T1000 (cell line): ENCODE measurements around the gene PPP2R5D.

Experiments used
- DNase-seq: peaks from one replicate; lab custom pipeline; 2025; ENCODE audit warnings: mixed read lengths; lab: John Stamatoyannopoulos, UW

The PPP2R5D gene

DNA sequence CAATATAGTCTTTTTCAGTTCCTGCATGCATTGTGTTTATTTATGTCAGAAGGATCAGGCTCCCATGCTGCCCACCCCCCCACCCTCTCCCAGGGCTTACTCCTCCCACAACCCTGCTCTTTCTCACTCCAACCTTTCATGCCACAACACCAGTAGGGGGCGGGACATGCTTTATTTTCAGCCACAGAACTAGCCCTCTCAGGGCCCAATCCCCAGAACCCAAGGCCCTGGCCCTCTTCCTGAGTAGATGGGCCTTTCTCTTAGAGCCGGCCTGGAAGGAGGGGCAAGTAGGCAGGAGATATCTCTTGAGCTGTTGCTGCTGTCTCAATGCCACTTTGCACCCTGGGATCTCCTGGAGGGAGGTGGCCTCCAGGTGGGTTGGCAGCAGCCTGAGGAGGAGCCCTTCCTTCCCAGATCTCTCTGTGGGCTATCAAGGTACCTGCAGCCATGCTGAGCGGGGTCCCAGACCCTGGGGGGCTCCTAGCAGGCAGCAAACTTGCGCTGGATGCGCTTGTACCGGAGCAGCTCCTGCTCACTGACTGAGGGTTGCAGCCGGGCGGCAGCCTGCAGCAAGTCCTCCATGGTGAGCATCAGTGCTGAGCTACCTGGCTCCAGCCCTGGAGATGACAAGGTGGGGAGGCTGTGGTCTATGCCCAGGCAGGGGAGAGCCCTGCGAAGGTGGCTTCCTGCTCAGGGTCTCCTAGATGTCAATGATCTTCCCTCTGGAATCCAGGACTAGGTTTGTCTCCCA lies 20.3 kb upstream of the PPP2R5D start:
- DNase-seq = no peak

DNA sequence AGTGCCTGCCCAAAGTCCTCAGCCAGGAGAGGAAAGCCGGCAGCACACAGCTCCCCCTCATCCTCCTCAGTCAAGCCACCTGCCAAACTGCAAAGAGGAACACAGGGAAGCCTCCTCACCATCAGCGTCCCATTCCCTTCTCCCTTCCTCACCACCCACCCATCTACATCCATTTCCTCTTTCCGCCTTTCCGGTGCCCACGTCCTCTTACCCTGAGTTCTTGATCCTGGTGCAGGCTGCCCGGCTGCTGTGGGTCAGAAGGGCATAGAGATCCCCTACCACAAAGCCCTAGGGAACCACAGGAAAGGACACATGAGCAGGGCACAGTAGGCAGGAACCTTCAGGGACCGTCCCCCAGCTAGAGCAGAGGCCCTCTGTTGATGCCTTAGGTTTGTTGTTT lies 17.8 kb upstream of the PPP2R5D start:
- DNase-seq = no peak

DNA sequence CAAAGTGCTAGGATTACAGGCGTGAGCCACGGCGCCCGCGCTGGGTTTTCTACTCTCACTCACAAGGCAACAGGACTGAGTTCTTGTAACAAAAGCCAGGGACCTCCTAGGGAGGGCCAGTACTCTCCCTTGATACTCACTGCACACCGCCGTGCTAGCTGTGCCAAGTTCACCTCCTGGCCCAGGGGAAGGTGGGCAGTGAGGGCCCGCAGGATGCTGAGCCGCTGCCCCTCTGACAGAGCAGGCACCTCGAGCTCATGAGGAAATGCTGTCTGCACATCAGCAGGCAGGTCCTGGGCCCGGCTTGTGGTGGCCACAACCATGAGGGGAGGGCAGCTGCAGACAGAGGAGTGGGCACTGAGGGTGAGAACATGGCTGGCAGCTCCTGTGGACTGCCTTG lies 17.1 kb upstream of the PPP2R5D start:
- no peak for DNase-seq

DNA sequence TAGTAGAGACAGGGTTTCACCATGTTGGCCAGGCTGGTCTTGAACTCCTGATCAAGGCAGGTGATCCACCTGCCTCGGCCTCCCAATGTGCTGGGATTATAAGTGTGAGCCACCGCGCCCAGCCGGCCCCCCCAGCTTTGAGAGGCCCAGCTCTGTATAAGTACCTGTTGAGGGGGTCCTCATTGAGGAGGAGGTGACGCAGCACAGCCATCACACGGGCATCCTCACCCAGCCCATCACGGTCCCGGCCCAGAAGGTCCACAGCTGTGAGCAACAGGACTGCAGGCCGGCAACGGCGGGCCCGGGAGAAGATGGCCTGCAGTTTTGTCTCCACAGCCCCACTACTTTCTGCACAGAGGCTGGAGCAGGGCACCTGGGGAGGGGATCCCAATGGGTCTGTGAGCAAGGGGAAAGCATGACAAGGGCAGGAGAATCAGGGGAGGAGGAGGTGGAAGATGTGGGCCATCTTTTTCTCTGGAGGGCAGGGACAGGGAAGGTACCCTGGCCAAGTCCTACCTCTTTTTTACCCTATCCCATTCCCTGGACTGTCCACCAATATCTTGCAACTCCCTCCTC lies 16.2 kb upstream of the PPP2R5D start:
- DNase-seq = no peak

DNA sequence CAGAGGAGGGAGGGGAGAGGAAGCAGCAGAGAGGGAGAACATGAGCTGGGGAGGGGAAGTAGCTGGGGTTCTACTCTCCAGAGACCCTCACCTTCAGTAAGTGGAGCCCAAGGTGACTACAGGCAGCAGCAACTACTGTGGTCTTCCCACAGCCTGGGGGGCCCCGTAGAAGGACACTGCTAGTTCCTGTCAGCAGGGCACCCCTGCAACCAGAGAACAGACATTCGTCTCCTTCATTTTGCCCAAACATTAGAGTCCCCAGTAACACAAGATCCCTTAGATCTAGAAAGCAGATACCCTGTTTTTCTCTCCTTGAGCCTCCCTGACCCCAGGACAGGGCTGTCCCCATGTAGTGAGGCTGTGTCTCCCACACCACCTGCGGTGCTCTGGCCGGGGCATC lies 15.6 kb upstream of the PPP2R5D start:
- DNase-seq = no peak

DNA sequence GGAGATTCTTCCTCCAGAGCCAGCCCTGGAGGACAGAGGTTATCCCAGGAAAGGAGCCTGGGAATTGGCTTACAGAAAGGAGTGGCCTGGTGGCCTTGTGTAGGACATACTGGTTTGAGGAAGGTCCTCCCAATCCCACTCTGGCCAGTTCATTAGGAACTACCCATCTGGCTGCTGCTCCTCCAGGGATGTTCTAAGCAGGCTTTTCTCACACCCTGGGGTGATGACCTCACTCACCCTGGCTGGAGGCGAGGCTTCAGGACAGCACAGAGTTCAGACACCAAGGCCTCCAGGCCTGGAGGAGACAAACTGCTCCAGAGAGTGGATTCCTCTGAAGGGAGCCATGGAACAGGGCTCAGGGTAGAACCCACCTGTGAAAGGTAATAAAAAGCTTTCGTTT lies 14.9 kb upstream of the PPP2R5D start:
- no peak for DNase-seq

DNA sequence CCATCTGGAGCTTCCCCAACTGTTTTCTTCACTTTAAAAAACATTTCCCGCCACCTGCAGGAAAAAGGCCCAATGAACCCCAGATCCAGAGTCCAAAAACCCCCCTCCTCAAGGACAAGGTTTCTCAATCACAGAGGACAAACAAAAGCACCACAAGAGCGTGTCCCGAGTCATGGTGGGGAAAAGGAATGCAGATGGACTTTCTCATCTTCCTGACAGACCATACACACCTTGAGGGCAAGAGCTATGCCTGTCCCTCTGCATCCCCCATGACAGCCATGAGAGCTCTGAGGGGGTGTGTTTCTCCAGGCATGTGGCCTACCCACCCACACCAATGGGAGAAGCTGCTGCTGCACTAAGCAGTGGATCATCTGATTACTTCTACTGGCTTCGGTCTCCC lies 14.4 kb upstream of the PPP2R5D start:
- no peak for DNase-seq

DNA sequence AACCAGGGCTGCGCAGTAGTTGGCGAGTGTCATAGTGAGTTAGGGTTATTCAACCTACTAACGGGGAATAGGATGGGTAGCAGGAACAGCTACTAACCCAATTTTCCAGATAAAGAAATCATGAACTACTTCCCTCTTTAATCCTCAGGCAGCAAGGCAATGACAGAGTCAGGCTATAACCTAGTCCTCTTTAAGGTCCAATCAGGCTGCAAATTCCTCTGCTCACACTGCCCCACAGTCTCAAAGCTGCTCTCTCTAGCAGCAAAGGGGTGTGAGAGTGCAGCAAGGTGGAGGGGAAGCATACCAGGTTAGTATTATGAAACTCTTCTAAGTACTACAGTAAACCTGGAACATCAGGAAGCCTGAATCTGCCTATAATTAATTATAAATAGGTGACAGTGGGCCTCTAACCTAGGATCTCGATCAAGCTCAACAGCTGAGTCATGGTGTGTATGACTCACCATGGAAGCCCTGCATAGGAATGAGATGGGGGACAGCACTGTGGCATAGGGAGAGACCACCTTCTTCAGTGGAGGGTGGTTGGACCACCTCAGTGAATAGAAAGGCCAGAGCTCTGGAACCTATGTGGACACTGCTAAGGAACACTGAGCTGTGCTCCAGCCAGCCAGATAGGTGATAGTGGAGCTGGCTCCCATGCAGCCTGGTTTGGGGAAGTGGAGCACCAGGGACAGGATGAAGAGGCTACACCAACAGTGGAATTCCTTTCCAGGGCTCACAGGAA lies 13.3 kb upstream of the PPP2R5D start:
- no peak for DNase-seq

DNA sequence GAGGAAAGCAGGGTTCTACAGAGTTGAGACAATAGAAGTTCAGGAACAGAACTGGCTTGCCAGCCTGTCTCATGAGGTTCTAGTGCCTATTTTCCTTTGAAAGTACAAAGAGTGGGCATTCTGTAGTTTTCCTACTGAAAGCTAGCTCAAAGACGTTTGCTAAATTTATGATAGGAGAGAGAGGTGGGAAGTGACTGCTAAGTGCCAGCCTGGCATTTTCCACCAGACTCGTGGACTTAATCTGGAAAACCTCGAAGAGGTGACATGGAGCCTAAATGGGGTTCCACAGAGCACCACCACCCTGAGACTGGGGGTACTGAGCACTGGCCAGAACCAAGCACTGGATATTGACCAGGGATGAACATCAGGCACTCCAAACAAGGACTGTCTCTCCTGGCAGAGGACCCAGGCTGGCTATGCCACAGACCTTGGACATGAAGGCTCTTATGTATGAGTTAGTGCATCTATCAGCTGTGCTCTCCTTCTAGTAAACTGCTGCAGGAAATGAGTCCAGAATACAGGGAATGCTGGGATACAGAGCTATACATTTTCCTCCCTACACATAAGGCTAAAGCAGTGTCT lies 12.5 kb upstream of the PPP2R5D start:
- no peak for DNase-seq

DNA sequence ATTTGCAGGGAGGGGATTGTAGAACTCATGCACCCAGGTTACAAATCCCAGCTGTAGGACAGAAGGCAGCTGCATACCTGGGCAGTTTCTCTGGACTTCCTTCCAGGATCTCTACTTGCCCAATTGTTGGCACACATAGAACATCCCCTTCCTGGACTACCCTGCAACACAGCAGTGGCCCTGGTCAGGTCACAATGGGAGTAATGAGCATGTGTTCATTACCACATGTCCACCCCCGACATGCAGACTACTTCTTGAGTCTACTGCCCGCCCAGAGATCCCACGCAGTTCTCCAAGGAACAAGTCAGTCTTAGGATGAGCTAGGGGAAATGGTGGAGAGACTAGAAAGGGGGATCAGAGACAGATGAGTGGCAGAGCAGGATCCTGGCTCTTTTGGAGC lies 10.4 kb upstream of the PPP2R5D start:
- no peak for DNase-seq

DNA sequence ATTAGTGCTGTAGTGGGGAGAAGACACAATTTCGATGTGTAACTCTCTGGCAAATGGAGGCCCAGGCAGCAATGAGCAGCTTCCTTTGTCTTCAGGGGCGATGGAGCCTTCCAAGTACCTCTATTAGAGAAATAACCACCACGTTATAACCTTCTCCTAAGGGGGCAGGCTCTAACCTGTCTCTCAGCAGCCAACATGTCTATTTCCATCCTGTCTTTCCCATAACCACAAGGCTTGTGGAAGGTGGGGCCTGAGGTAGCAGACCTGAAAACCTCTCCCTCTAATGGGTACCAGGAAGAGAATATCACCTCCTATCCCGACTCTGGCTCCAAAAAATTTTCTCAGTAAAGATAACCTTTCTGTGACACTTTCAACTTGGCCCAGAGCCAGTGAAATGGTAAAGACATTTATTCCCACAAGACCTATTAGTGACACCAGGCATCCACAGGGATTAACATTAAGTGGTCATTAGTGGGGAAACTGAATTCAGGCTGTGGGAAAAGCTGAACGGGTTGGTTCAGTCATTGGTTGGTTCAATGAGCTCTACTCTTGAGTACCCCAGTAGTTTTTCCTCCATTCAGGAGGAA lies 9.4 kb upstream of the PPP2R5D start:
- DNase-seq = no peak

DNA sequence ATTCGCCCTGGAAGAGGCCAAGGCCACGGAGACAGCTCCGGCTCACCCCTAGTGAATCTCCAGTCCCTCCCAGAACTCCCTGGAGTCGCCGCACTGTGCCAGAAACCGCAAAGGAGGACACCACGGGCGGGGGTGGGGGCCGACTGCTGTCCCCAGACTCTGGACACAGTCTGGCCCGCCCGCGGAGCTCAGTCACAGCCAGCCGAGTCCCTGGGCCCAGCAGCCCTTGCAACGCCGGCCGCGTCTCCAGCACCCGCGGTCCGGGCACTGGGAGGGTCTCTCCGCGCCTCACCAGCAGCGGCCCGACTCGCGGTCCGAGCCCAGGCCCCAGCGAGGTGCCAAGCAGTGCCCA lies 5.9 kb upstream of the PPP2R5D start:
- peak; percentile 26 for DNase-seq

DNA sequence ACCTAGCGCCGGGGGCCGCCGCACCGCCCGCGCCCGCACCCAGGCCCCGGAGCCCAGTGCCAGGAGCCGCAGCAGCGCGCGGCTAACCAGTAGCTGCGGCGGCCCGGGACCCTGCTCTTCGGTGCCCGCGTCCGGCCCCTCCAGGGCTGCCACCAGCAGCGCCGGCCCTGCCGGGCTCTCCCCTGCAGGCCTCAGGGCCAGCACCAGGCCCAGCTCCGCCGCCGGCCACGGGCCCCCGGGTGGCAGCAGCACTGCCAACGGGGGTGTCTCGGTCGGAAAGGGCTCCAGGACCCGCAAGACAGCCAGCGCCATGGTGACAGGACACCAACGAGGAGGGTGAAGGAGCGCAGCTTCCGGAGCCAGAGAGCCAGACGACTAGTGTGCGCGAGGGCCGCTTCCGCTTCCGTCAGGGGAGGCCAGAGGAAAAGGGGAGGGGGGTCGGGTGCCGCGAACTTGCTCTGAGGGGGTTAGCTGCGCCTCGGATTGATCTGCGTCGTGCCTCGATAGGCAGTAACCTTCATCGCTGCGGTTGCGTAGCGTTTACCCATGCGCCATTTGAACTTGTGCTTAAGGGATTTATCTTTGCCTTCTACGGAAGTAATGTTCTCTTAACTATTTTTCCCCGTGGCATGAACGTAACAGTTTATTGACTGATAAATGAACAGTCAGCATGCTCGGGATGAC lies 5.4 kb upstream of the PPP2R5D start, which contains the start of gene PEX6:
PEX6 (minus strand) TSS at position 343 of the 684 bp plus-strand sequence; CDS start at position 312, 31 bp downstream.
- DNase-seq = peak; percentile 69

DNA sequence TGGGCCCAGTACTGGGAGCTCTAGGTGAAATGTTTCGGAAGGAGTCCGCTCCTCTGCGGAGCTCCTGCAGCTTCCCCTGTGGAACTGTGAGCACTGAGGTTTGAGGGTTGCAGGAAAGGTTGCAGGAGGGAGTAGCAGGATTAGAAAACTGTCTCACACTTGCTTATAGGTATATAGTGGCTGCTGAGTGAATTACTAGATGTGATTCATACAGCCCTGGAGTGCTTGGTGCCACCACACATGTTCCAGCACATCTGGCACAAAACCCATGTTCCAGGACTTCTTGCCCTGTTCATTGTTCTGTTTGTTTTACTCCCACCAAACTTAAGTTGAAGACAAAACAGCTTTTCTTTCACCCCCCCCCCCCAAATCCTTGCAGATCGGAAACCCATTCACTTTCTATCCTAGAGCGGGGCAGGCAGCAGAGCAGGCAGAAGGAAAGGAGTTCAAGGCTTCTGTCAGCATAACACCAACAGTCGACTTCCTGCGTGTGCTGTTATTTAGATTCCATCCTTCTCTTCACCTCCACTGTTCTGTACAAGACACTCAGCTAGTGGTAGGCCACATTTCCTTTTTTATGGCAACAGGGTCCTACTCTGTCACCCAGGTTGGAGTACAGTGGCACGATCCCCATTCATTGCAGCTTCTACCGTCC lies 4.7 kb upstream of the PPP2R5D start:
- DNase-seq = no peak

DNA sequence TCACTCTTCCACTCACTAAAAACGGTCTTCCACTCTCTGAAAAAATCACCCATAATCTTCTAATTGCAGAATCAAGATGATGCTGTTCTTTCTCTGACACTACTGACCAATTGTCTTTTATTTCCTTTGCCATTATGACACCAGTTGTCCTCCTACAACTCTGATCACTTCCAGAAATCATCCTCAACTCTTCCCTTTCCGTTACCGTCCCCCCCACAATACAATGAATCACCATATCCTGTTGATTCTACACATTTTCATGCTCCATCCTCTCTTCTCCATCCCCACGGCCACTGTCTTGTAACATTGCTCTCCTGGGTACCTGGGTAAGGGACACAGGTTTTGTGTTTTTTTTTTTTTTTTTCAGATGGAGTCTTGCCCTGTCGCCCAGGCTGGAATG lies 2.5 kb upstream of the PPP2R5D start:
- no peak for DNase-seq

DNA sequence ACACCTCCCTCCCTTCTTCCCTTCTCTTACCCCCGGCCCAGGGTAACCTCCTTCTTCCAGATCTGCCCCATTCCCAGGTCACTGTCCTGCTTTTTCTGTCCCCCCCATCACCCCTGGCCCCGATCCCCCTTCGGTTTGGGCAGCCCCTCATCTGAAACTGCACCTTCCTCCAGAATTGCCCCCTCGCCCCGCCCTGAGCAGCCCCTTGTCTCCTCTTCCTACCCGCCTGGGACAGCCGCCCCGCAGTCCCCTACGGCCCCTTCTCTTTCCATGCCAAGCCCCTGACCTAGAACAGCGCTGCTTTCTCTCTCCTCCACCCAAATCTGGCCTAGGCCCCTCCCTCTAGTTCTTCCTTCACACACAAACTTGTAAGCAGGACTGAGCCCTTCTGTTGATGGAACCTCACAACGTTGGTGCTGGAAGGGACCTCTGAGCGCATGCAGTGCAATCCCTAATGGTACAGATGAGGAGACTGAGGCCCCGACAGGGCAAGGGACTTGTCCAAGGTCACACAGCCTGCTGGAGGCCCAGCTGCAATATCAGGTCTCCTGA lies 630 bp downstream of the PPP2R5D start:
- no peak for DNase-seq

DNA sequence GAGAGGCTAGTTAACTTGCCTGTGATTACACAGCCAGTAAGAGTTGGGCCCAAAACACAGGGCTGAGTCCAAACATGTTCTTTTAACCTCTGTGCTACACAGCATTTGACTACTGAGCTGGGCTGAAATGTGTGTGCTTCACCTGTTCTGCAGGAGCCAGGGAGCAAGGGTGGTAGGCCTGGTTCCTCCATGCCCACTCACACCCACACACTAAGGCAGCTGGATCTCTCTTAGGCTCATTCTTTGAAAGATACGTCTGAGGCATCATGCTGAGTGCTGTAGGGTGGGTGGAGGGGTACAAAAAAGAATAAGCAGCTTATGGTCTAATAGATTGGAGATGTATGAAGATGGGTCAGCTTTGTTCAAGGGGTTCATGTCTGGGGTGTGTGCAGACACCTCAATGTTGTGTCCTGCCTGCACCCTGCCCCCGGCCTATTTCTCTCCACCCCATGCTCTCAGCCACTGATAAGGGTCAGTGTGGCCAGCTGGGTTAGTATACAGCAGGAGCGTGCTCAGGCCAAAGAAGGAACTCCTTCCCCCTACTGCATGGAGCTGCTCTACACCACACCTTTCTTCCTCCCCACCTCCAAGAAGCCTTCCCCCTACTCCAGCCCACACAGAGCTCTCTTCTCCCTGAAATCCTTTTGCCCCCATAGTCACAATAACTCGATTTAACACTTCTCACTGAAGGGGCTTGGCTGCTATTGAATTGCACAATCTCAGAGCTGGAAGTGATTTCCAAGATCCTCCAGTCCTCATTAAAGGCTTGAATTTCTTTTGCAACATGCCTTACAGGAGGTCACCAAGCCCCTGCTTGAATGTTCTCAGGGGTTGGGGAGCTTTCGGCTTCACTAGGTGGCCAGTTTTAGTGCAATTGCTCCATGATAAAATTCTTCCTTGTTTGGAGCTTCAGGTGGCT lies 3.4 kb downstream of the PPP2R5D start:
- no peak for DNase-seq

DNA sequence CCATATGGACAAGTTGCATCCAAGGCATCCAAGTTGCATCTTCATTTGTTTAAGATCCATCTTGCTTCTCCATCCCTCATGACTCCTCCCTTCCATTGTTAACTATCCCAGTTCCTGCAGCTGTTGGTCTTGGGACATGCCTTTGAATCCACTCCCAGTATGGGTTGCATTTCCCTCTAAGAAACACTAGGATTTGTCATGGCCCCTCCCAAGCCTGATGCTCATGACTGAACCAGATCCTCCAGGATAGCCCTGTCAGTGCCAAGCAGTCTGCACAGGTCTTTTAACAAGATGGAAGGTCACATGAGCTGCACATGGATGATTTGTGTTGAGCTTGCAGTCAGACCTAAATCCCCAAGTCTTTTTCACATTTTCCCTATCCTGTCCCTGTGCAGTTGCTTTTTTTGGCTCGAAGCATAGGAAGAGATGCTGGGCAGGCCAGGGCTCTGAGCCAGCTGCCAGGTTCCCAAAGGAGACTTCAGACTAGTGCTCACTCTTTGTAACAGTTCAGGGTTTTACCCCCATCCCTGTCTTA lies 4.2 kb downstream of the PPP2R5D start:
- DNase-seq = no peak

DNA sequence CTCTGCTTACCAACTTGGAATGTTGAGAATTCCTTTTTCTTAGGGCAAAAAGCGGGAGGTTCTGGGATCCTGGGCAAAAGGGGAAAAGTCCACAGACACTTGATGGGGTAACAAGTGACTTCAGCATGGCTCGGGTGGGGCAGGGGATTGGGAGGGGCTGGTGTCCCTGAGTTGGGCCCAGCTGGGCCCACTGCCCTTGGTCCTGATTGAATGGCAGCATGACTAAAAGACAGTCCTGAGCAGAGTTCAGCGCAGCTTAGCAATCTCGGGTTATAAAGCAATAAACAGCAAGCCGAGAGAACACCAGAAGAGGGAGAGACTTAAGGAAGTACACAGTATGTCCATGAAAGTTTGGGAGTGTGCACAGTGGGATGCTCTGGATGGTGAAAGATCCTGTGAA lies 5.6 kb downstream of the PPP2R5D start:
- DNase-seq = no peak

DNA sequence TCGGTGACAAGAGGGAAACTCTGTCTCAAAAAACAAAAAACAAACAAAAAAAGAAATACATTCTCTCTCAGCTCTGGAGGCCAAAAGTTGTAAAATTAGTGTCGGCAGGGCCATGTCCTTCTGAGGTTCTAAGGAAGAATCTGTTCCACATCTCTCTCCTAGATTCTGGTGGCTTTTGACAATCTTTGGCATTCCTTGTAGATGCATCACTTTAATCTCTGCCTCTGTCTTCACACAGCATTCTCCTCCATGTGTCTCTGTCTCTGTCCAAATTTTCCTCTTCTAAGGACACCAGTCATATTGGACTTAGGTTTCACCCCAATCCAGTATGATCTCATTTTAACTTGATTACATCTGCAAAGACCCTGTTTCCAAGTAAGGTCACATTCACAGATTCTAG lies 9.1 kb downstream of the PPP2R5D start:
- DNase-seq = no peak
